Limb (tissue), 2 donors: ENCODE measurements around the gene TMEM204.

Experiments
- DNase-seq, 2 donors: peaks; one replicate each; pipeline ENCODE4 v3.0.0-alpha.2; 2016; ENCODE audit errors: extremely low spot score in 2 of 2

TMEM204 gene

GRCh38 chr16:1538804-1539520 is 5.5 kb downstream of the TMEM204 start:
- DNase-seq: no peak

- DNase-seq: no peak
Observed at GRCh38 chr16:1539720-1540555, 6.5 kb downstream of the TMEM204 start.

GRCh38 chr16:1540556-1540855 is 7.0 kb downstream of the TMEM204 start:
- no peak for DNase-seq

- no peak for DNase-seq
Observed at GRCh38 chr16:1541293-1542165, 8.1 kb downstream of the TMEM204 start.

GRCh38 chr16:1542166-1542500 is 8.7 kb downstream of the TMEM204 start:
- DNase-seq: no peak

GRCh38 chr16:1542533-1542932 is 9.1 kb downstream of the TMEM204 start:
- no peak for DNase-seq

GRCh38 chr16:1543085-1543896 is 9.8 kb downstream of the TMEM204 start:
- DNase-seq: no peak

GRCh38 chr16:1545044-1546040 is 11.9 kb downstream of the TMEM204 start:
- DNase-seq: no peak

GRCh38 chr16:1546430-1546829 is 13.0 kb downstream of the TMEM204 start:
- no peak for DNase-seq

GRCh38 chr16:1548233-1548632 is 14.8 kb downstream of the TMEM204 start:
- no peak for DNase-seq

GRCh38 chr16:1548727-1549126 is 15.3 kb downstream of the TMEM204 start:
- no peak for DNase-seq

GRCh38 chr16:1550069-1550468 is 16.6 kb downstream of the TMEM204 start:
- no peak for DNase-seq

- DNase-seq: no peak
Observed at GRCh38 chr16:1550696-1551095, 17.2 kb downstream of the TMEM204 start.

GRCh38 chr16:1551166-1551565 is 17.7 kb downstream of the TMEM204 start:
- DNase-seq: no peak

GRCh38 chr16:1552129-1552528 is 18.7 kb downstream of the TMEM204 start:
- DNase-seq: no peak

- no peak for DNase-seq
Observed at GRCh38 chr16:1553946-1554825, 20.7 kb downstream of the TMEM204 start.

GRCh38 chr16:1554826-1555445 is 21.5 kb downstream of the TMEM204 start:
- no peak for DNase-seq

- DNase-seq: no peak
Observed at GRCh38 chr16:1556254-1556653, 22.8 kb downstream of the TMEM204 start.

- DNase-seq: no peak
Observed at GRCh38 chr16:1557074-1557473, 23.6 kb downstream of the TMEM204 start.
